GM21786 (cell line): Measurements from ENCODE around the gene BDKRB1.
"Not testable (repeated sequence)": the region's sequence is repeated elsewhere in the genome, so short reads cannot be mapped to it uniquely, and the experiment has no call there.

Experiments used
- ATAC-seq: cut with Tn5 transposase; IDR thresholded peaks from one replicate; pipeline ENCODE4 v1.9.1; 2021; ENCODE audit not compliant: unreplicated experiment

The BDKRB1 gene

GRCh38 chr14:96232506-96232905 lies 23.5 kb upstream of the BDKRB1 start:
- no peak for ATAC-seq

GRCh38 chr14:96233661-96234060 lies 22.3 kb upstream of the BDKRB1 start:
- ATAC-seq = no peak

- ATAC-seq = no peak
These were observed 20.6 kb upstream of the BDKRB1 start for GRCh38 chr14:96235426-96235825.

GRCh38 chr14:96237641-96238040 lies 18.4 kb upstream of the BDKRB1 start:
- ATAC-seq = no peak

- no peak for ATAC-seq
These were observed 17.2 kb upstream of the BDKRB1 start for GRCh38 chr14:96238676-96239265.

- no peak for ATAC-seq
These were observed 16.3 kb upstream of the BDKRB1 start for GRCh38 chr14:96239711-96240141.

GRCh38 chr14:96240641-96241040 lies 15.4 kb upstream of the BDKRB1 start:
- ATAC-seq = no peak

- ATAC-seq = no peak
These were observed 13.9 kb upstream of the BDKRB1 start for GRCh38 chr14:96242126-96242525.

- ATAC-seq = no peak
These were observed 12.2 kb upstream of the BDKRB1 start for GRCh38 chr14:96243785-96244184.

- not testable (repeated sequence) for ATAC-seq
These were observed 10.9 kb upstream of the BDKRB1 start for GRCh38 chr14:96245074-96245473.

- ATAC-seq = no peak
These were observed 10.1 kb upstream of the BDKRB1 start for GRCh38 chr14:96245710-96246538.

GRCh38 chr14:96246539-96246847 lies 9.5 kb upstream of the BDKRB1 start:
- ATAC-seq = no peak

- no peak for ATAC-seq
These were observed 9.0 kb upstream of the BDKRB1 start for GRCh38 chr14:96247031-96247430.

GRCh38 chr14:96249029-96249428 lies 7.0 kb upstream of the BDKRB1 start:
- no peak for ATAC-seq

- ATAC-seq = no peak
These were observed 5.5 kb upstream of the BDKRB1 start for GRCh38 chr14:96250485-96250884.

- ATAC-seq = no peak
These were observed 4.3 kb upstream of the BDKRB1 start for GRCh38 chr14:96251656-96252155.

- ATAC-seq = no peak
These were observed 3.5 kb upstream of the BDKRB1 start for GRCh38 chr14:96252323-96252998.

GRCh38 chr14:96252999-96253539 lies 2.9 kb upstream of the BDKRB1 start:
- ATAC-seq = no peak

GRCh38 chr14:96254687-96255086 lies 1.3 kb upstream of the BDKRB1 start:
- no peak for ATAC-seq

GRCh38 chr14:96256407-96256806 lies 397 bp downstream of the BDKRB1 start:
- no peak for ATAC-seq

GRCh38 chr14:96257056-96257455 lies 1.0 kb downstream of the BDKRB1 start:
- no peak for ATAC-seq

- no peak for ATAC-seq
These were observed 1.9 kb downstream of the BDKRB1 start for GRCh38 chr14:96257900-96258299.
